GM19372 (cell line): ENCODE data around the gene TDRD6.

Source experiments
- ATAC-seq: cut with Tn5 transposase; IDR thresholded peaks from one replicate; pipeline ENCODE4 v1.9.1; 2021; ENCODE audit warnings: mild to moderate bottlenecking, low read depth, moderate library complexity; ENCODE audit not compliant: unreplicated experiment

Gene TDRD6

GRCh38 chr6:46676604-46677313, 10.9 kb upstream of the TDRD6 start:
- ATAC-seq = no peak

- ATAC-seq = no peak
These were observed 10.4 kb upstream of the TDRD6 start for GRCh38 chr6:46677314-46677654.

DNA sequence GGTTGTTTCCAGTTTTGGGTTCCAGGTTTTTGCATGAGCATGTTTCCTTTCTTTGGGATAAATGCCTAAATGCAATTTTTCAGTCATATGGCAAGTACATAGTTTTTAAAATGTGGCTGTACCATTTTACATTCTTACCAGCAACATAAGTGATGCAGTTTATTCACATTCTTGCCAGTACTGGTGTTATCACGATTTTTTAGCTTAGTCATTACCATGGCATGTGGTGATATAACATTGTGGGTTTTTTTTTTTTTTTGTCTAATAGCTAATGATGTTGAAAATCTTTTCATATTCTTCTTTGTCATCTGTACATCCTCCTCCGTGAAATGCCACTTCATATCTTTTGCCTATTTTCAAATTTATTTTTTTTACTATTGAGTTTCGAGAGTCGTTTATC, 2.9 kb upstream of the TDRD6 start:
- ATAC-seq = no peak

GRCh38 chr6:46688117-46688965, 656 bp downstream of the TDRD6 start:
- no peak for ATAC-seq

- ATAC-seq = no peak
These were observed 1.3 kb downstream of the TDRD6 start for GRCh38 chr6:46688966-46689335.

DNA sequence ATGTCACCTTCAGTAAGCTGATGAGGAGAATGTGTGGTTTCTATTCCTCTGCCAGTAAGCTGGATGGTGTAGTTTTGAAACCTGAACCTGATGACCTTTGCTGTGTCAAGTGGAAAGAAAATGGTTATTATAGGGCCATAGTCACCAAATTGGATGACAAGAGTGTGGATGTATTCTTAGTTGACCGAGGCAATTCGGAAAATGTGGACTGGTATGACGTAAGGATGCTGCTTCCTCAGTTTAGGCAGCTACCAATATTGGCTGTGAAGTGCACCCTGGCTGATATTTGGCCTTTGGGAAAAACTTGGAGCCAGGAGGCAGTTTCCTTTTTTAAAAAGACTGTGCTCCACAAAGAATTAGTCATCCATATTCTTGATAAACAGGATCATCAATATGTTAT, 2.0 kb downstream of the TDRD6 start:
- ATAC-seq = no peak

- ATAC-seq = no peak
These were observed 2.6 kb downstream of the TDRD6 start for GRCh38 chr6:46690141-46690755.

GRCh38 chr6:46690911-46691451, 3.3 kb downstream of the TDRD6 start:
- no peak for ATAC-seq

- ATAC-seq = no peak
These were observed 12.3 kb downstream of the TDRD6 start for GRCh38 chr6:46699970-46700369.

GRCh38 chr6:46704562-46704961, 16.9 kb downstream of the TDRD6 start:
- no peak for ATAC-seq

GRCh38 chr6:46706464-46706863, 18.8 kb downstream of the TDRD6 start:
- no peak for ATAC-seq

- ATAC-seq = no peak
These were observed 23.8 kb downstream of the TDRD6 start for GRCh38 chr6:46711491-46711890.

DNA sequence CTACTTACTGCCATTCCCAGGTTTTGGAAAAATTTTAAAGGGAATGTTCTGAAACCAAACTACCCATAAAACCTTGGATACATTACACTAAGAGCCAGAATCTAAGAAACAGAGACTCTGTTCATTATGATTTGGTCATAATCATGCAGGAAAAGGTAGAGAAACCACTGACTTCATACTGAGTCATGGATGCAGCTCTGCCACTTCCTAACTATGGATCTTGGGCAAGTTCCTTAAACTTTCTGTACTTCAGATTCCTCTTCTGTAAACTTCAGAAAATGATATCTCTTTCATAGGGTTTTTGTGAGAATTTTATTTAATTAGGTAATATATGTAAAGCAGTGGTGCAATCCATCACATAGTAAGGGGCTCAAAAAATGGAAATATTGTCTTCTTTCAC, 27.5 kb downstream of the TDRD6 start:
- no peak for ATAC-seq

- ATAC-seq = no peak
These were observed 31.4 kb downstream of the TDRD6 start for GRCh38 chr6:46719099-46719498.

- ATAC-seq = no peak
These were observed 32.7 kb downstream of the TDRD6 start for GRCh38 chr6:46720401-46720800.

DNA sequence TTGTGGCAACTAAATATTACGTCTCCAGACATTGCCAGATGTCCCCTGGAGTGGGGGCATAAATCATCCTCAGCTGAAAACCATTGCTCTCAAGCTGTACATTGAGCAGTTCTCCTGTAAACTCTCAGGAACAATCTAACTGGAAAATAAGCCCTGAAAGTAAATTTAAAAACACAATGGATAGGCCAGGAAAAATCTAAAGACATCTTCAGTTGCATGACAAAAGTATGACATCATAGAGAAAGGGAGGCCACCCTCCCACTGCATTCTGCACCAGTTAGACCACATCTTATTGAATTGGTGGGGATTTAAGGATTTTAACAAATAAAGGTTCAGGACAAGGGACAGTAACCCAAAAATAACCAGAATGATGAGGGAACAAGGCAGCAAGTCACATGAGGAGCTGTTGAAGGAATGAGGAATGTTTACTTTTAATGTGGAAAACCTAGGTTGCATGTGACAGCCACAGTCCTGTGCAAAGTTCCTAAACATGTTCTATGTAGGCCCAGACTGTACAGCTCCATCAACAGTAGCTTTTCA, 42.2 kb downstream of the TDRD6 start:
- no peak for ATAC-seq

DNA sequence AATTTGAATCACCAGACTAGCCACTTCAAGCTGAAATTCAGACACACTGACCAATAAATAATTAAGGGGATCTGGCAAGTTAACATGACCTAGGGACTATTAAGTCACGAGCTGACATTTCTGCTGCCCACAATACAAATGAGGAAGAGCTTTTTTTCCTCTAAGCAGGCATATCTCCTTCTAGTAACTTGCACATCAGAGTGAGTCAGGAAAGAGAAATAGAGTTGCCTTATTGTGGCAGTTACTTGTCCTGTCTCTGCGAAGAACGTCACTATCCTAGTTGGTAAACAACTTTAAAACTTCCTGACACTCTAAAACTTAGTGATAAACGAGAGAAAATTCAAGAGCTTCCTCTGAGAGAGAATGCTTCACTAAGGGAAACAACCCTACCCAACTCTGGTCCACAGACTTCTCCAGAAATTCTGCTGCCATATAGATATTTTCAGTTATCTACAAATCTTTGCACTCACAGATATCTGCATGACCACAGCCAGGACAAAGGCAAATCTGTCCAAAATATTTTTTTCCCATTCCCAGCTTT, 43.3 kb downstream of the TDRD6 start:
- ATAC-seq = no peak

GRCh38 chr6:46733341-46733801, 45.7 kb downstream of the TDRD6 start:
- ATAC-seq = no peak

GRCh38 chr6:46734867-46735719, 47.4 kb downstream of the TDRD6 start, which contains the start of gene PLA2G7:
Gene PLA2G7, minus strand, starts transcription at chr6:46735375. Its CDS starts 12,484 bp downstream, at chr6:46722891.
- ATAC-seq = no peak

- no peak for ATAC-seq
These were observed 48.0 kb downstream of the TDRD6 start for GRCh38 chr6:46735720-46736031.
